WTC11 (cell line): Measurements from ENCODE around the gene SART3. TPM values are rescaled to one million over a fixed set of nuclear protein-coding genes. Genes with fewer than 3 reads are reported as not detected.

Source experiments
- ATAC-seq: fragments of 200-7000 bp; cut with Tn5 transposase; 2 replicates; pipeline ENCODE4 v1.10.0; 2021; ENCODE audit warnings: mild to moderate bottlenecking, moderate library complexity
- CTCF ChIA-PET: fragments of 300-600 bp; sonication (Branson Sonifier 250); formaldehyde crosslinking; loops from one replicate; lab custom pipeline; 2021; ENCODE audit warnings: antibody characterized with exemption; lab: Charles Lee
- POLR2A ChIA-PET: fragments of 350-600 bp; sonication (Branson Sonifier 250); formaldehyde crosslinking; loops from one replicate; lab custom pipeline; 2021; ENCODE audit warnings: antibody characterized with exemption; lab: Charles Lee
- DNase-seq: peaks from one replicate; pipeline ENCODE4 v3.0.0; 2021; ENCODE audit warnings: low spot score
- H3K27ac Mint-ChIP-seq: 2 replicates; pipeline ENCODE4 v1.8.0; 2021; ENCODE audit warnings: mixed read lengths
- H3K27me3 Mint-ChIP-seq: 2 replicates; pipeline ENCODE4 v1.8.0; 2021; ENCODE audit warnings: low read depth, mild to moderate bottlenecking, moderate library complexity, mixed read lengths
- H3K36me3 Mint-ChIP-seq: 2 replicates; pipeline ENCODE4 v1.8.0; 2021; ENCODE audit warnings: mixed read lengths
- H3K4me1 Mint-ChIP-seq: 2 replicates; pipeline ENCODE4 v1.8.0; 2022; ENCODE audit warnings: mixed read lengths
- H3K4me3 Mint-ChIP-seq: 2 replicates; pipeline ENCODE4 v1.8.0; 2021; ENCODE audit warnings: mild to moderate bottlenecking, moderate library complexity, mixed read lengths
- H3K9me3 Mint-ChIP-seq: 2 replicates; pipeline ENCODE4 v1.8.0; 2021; ENCODE audit warnings: mixed read lengths
- AFF4 ChIP-seq: sonication (generic); formaldehyde crosslinking; IDR thresholded peaks from 2 replicates; pipeline ENCODE4 v1.8.1; 2023; ENCODE audit warnings: mild to moderate bottlenecking, missing genetic modification reagents, borderline replicate concordance
- AR ChIP-seq: fragments of 250-450 bp; sonication (Bioruptor Pico); IDR thresholded peaks from 2 replicates; pipeline ENCODE4 v1.9.0; 2021; ENCODE audit warnings: mild to moderate bottlenecking
- ATF6 ChIP-seq: sonication (generic); formaldehyde crosslinking; IDR thresholded peaks from 2 replicates; pipeline ENCODE4 v1.8.1; 2023; ENCODE audit warnings: mild to moderate bottlenecking, missing genetic modification reagents
- CTCF ChIP-seq: fragments of 200-600 bp; IDR thresholded peaks from 2 replicates; pipeline ENCODE4 v1.8.0; 2022; ENCODE audit warnings: antibody characterized with exemption
- FOXP4 ChIP-seq: sonication (generic); formaldehyde crosslinking; IDR thresholded peaks from 2 replicates; pipeline ENCODE4 v1.8.0; 2022; ENCODE audit warnings: mild to moderate bottlenecking, missing genetic modification reagents
- HMGXB4 ChIP-seq: sonication (generic); formaldehyde crosslinking; IDR thresholded peaks from 2 replicates; pipeline ENCODE4 v1.8.1; 2023; ENCODE audit warnings: mild to moderate bottlenecking, moderate library complexity, missing genetic modification reagents
- KAT7 ChIP-seq: sonication (generic); formaldehyde crosslinking; IDR thresholded peaks from 2 replicates; pipeline ENCODE4 v1.8.1; 2023; ENCODE audit warnings: missing genetic modification reagents, mild to moderate bottlenecking, borderline replicate concordance
- MAX ChIP-seq: sonication (generic); formaldehyde crosslinking; IDR thresholded peaks from 2 replicates; pipeline ENCODE4 v1.8.0; 2022; ENCODE audit warnings: mild to moderate bottlenecking, missing genetic modification reagents
- MYBL2 ChIP-seq: sonication (generic); formaldehyde crosslinking; IDR thresholded peaks from 2 replicates; pipeline ENCODE4 v1.8.1; 2023; ENCODE audit warnings: mild to moderate bottlenecking, moderate library complexity, missing genetic modification reagents
- NFATC4 ChIP-seq: fragments of 250-450 bp; sonication (Bioruptor Pico); IDR thresholded peaks from 2 replicates; pipeline ENCODE4 v1.9.0; 2021; ENCODE audit warnings: mild to moderate bottlenecking
- NFE2L1 ChIP-seq: sonication (generic); formaldehyde crosslinking; IDR thresholded peaks from 2 replicates; pipeline ENCODE4 v1.8.1; 2023; ENCODE audit warnings: missing genetic modification reagents
- NFYB ChIP-seq: sonication (generic); formaldehyde crosslinking; conservative IDR thresholded peaks from 2 replicates; pipeline ENCODE4 v1.8.0; 2022; ENCODE audit warnings: low read depth, missing genetic modification reagents
- NR2C2 ChIP-seq: sonication (generic); formaldehyde crosslinking; IDR thresholded peaks from 2 replicates; pipeline ENCODE4 v1.8.0; 2022; ENCODE audit warnings: mild to moderate bottlenecking, missing genetic modification reagents
- OVOL2 ChIP-seq: fragments of 250-450 bp; sonication (Bioruptor Pico); IDR thresholded peaks from 2 replicates; pipeline ENCODE4 v1.9.0; 2021; ENCODE audit warnings: mild to moderate bottlenecking, borderline replicate concordance
- PRRX2 ChIP-seq: fragments of 250-450 bp; sonication (Bioruptor Pico); IDR thresholded peaks from 2 replicates; pipeline ENCODE4 v1.8.0; 2021; ENCODE audit warnings: mild to moderate bottlenecking
- USF2 ChIP-seq: sonication (generic); formaldehyde crosslinking; IDR thresholded peaks from 2 replicates; pipeline ENCODE4 v1.8.1; 2023; ENCODE audit warnings: mild to moderate bottlenecking, missing genetic modification reagents, moderate library complexity
- ZBTB21 ChIP-seq: sonication (generic); formaldehyde crosslinking; IDR thresholded peaks from 2 replicates; pipeline ENCODE4 v1.8.1; 2023; ENCODE audit warnings: mild to moderate bottlenecking, missing genetic modification reagents, borderline replicate concordance
- ZNF232 ChIP-seq: sonication (generic); formaldehyde crosslinking; IDR thresholded peaks from 2 replicates; pipeline ENCODE4 v1.8.0; 2022; ENCODE audit warnings: mild to moderate bottlenecking, missing genetic modification reagents
- ZNF416 ChIP-seq: fragments of 250-450 bp; sonication (Bioruptor Pico); IDR thresholded peaks from 2 replicates; pipeline ENCODE4 v1.9.0; 2021; ENCODE audit warnings: mild to moderate bottlenecking, inconsistent platforms
- total RNA-seq: library from RNA; stranded (reverse); gene quantifications from 3 replicates; pipeline ENCODE4 v1.2.3, GENCODE V29; 2021

Gene SART3
- total RNA-seq, 1 experiment from 2014 or later, result 91.2 TPM

GRCh38 chr12:108507971-108508642, 52.9 kb downstream of the SART3 start:
- Mint-ChIP-seq H3K4me3 (no peak overlapping the region), H3K9me3 (peaks cover 33% of the 10 kb centered on the region), H3K4me1 (peaks cover 17% of the 10 kb centered on the region), H3K27ac (no peak overlapping the region), H3K27me3 (peaks cover 7% of the 10 kb centered on the region; the same call in 1 of the 2 replicates), H3K36me3 (peaks cover 15% of the 10 kb centered on the region)
- ChIA-PET POLR2A (no interaction called here), CTCF (interaction anchor here (1.1 to 1.2 kb wide), 2 partner anchors 12 to 518 kb away, joined by 3 to 5 read pairs; no protein-coding TSS in a partner anchor)
- no peak for DNase-seq
- TF ChIP-seq USF2 (CRISPR knock-in tag) (no peak), ATF6 (CRISPR knock-in tag) (no peak), MAX (CRISPR knock-in tag) (no peak), NFE2L1 (CRISPR knock-in tag) (no peak), PRRX2 (no peak), CTCF (no peak), MYBL2 (CRISPR knock-in tag) (no peak), NFYB (CRISPR knock-in tag) (no peak), ZNF416 (no peak), OVOL2 (CRISPR knock-in tag) (no peak)
- ATAC-seq, result no peak

- ATAC-seq, result no peak
- TF ChIP-seq PRRX2, result no peak
- TF ChIP-seq ZNF232, result no peak
- TF ChIP-seq KAT7 (CRISPR knock-in tag), result no peak
- no peak for TF ChIP-seq NFE2L1 (CRISPR knock-in tag)
- TF ChIP-seq HMGXB4 (CRISPR knock-in tag), result no peak
- no peak for TF ChIP-seq FOXP4
- TF ChIP-seq NR2C2 (CRISPR knock-in tag), result no peak
- TF ChIP-seq NFATC4 (CRISPR knock-in tag), result no peak
- TF ChIP-seq ZBTB21 (CRISPR knock-in tag), result no peak
- TF ChIP-seq AFF4 (CRISPR knock-in tag), result no peak
- TF ChIP-seq AR (CRISPR knock-in tag), result no peak
Observed at GRCh38 chr12:108505129-108505528, 55.8 kb downstream of the SART3 start.

More at GRCh38 chr12:108505129-108505528, 55.8 kb downstream of the SART3 start:
- H3K27me3 Mint-ChIP-seq, result peaks cover 11% of the 10 kb centered on the region
- no peak overlapping the region for H3K27ac Mint-ChIP-seq
- peaks cover 5% of the 10 kb centered on the region for H3K4me1 Mint-ChIP-seq
- peaks cover 25% of the 10 kb centered on the region for H3K36me3 Mint-ChIP-seq
- no peak for DNase-seq
- no peak overlapping the region for H3K4me3 Mint-ChIP-seq
- ChIA-PET POLR2A (no interaction called here), CTCF (no interaction called here)
- peaks cover 50% of the 10 kb centered on the region for H3K9me3 Mint-ChIP-seq
